SH-SY5Y (cell line): ENCODE measurements around the gene SMAD3.

Experiments used
- GATA2 ChIP-seq: IDR thresholded peaks from 2 replicates; pipeline ENCODE4 v1.6.1; 2011; ENCODE audit warnings: mild to moderate bottlenecking, low read depth, low read length
- GATA3 ChIP-seq: IDR thresholded peaks from 2 replicates; pipeline ENCODE4 v1.6.1; 2011; ENCODE audit warnings: low read depth, mild to moderate bottlenecking, low read length, moderate library complexity

GRCh38 chr15:67109141-67110034 is 44.0 kb downstream of the SMAD3 start:
- TF ChIP-seq GATA2: no peak
- no peak for TF ChIP-seq GATA3
